HL-60 (cell line): Measurements from ENCODE around the gene PBRM1.

Source experiments
- GABPA ChIP-seq: IDR thresholded peaks from 2 replicates; pipeline ENCODE4 v1.6.1; 2012; ENCODE audit warnings: low read depth
- POLR2AphosphoS5 ChIP-seq: IDR thresholded peaks from 2 replicates; pipeline ENCODE4 v1.6.1; 2012; ENCODE audit warnings: low read depth
- SPI1 ChIP-seq: IDR thresholded peaks from 2 replicates; pipeline ENCODE4 v1.6.1; 2012; ENCODE audit warnings: low read depth, mild to moderate bottlenecking, borderline replicate concordance
- TF ChIP-seq, protein P1 (sequence below): IDR thresholded peaks from one replicate; pipeline ENCODE4 v1.5.1; 2011; ENCODE audit warnings: low read length, control low read depth, inconsistent platforms; ENCODE audit not compliant: insufficient read depth

DNA sequence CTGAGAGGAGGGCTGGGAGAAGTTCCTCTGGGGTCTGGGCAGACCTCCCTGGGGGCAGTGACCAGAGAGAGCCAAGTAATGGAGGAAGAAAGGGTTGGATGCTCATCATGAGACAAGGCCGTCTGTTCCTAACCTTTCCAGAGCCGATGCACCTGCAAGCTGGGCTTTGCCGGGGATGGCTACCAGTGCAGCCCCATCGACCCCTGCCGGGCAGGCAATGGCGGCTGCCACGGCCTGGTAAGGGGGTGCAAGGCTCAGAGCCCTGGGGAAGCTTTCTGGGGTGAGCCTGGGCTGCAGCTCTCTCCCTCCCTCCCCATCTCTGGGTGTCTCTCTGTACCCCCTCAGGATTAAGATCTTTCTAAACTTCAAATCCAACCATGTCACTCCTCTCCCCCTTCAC lies 174.2 kb downstream of the PBRM1 start:
- TF ChIP-seq, protein P1, sequence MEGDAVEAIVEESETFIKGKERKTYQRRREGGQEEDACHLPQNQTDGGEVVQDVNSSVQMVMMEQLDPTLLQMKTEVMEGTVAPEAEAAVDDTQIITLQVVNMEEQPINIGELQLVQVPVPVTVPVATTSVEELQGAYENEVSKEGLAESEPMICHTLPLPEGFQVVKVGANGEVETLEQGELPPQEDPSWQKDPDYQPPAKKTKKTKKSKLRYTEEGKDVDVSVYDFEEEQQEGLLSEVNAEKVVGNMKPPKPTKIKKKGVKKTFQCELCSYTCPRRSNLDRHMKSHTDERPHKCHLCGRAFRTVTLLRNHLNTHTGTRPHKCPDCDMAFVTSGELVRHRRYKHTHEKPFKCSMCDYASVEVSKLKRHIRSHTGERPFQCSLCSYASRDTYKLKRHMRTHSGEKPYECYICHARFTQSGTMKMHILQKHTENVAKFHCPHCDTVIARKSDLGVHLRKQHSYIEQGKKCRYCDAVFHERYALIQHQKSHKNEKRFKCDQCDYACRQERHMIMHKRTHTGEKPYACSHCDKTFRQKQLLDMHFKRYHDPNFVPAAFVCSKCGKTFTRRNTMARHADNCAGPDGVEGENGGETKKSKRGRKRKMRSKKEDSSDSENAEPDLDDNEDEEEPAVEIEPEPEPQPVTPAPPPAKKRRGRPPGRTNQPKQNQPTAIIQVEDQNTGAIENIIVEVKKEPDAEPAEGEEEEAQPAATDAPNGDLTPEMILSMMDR: no peak
- no peak for TF ChIP-seq POLR2AphosphoS5
- no peak for TF ChIP-seq SPI1
- no peak for TF ChIP-seq GABPA
